ENCODE measurements around the gene PTPRN2.
A peak's percentile ranks its signal among the peaks of the same experiment; 100 is the strongest.

The PTPRN2 gene

DNA sequence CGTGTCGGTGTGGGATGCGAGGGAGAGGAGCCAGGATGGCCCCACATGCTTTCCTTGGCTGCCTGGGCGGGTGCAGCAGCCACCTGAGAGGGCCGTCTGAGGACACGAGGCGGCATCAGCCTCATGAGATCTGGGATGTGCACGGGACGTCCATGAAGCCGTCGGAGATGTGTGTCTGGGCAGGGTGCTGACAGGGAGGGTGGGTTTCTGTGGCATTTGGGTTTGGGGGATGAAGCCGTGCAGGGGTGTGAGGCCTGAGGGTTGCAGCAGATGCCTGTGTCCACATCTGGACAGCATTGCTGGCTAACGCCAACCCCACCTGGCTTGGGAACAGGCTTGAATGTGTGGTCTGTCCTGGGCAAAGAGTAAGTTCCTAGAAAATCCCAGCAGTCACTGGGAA, 1071.3 kb downstream of the PTPRN2 start:
- Histone ChIP-seq H3K4me3 (no peak overlapping the region), H3K27ac (no peak overlapping the region)
- TF ChIP-seq, protein P1, sequence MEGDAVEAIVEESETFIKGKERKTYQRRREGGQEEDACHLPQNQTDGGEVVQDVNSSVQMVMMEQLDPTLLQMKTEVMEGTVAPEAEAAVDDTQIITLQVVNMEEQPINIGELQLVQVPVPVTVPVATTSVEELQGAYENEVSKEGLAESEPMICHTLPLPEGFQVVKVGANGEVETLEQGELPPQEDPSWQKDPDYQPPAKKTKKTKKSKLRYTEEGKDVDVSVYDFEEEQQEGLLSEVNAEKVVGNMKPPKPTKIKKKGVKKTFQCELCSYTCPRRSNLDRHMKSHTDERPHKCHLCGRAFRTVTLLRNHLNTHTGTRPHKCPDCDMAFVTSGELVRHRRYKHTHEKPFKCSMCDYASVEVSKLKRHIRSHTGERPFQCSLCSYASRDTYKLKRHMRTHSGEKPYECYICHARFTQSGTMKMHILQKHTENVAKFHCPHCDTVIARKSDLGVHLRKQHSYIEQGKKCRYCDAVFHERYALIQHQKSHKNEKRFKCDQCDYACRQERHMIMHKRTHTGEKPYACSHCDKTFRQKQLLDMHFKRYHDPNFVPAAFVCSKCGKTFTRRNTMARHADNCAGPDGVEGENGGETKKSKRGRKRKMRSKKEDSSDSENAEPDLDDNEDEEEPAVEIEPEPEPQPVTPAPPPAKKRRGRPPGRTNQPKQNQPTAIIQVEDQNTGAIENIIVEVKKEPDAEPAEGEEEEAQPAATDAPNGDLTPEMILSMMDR (IDR thresholded peaks at IDR 0.05), result no peak
- peak; percentile 52 for DNase-seq (ENCODE audit: low spot score)

DNA sequence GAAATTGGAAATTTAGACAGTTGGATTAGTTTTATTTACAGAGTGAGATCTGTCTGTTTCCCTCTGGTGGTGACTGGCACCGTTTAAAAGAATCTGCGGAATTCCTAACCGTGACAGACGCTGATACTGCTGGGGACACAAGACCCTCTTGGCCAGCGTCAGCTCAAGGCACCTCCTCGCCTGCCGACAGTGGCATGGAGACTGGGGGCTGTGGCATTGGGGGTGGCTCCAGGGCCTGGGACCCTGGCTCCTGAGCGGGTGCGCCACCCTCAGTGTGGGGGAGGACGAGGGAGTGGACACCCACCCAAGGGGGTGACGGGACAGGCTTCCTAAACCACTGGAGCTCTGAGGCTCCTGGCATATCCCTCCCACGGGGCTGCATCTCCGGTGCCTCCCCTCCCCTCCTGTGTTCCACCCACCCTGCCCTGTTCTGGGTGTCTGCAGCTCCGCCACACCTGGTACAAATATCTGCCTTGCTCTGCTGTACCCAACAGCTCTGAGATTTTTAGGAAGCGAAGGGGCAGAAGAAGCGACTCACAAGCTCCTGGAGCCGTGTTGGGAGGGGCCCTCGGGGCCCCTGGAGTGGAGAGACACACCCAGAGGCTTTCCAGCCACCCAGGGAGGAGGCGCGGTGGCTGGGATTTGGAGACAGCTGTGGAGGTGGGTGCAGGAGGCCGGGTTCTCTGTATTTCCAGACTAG, 1072.1 kb downstream of the PTPRN2 start:
- H3K27ac ChIP-seq, result no peak overlapping the region
- peak; percentile 52 for DNase-seq (ENCODE audit: low spot score)
- TF ChIP-seq, protein P1 (IDR thresholded peaks at IDR 0.05), result no peak
- H3K4me3 ChIP-seq, result no peak overlapping the region

DNA sequence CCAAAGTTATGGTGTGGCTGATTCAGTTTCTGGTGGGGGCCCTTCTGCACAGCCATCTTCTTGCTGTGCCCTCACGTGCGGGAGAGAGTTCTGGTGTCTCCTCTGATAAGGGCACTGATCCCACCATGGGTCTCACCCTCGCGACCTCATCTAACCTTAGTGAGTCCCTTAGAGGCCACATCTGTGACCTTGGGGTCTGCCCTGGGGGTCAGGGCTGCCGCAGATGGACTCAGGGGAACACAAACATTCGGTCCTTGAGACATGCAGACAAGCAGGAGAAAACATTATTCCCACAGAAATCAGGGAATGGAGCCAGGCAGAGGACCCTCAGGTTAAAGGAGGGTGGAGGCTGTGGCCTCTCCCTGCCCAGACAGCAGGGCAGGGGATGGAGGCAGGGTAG, 1072.9 kb downstream of the PTPRN2 start:
- Histone ChIP-seq H3K27ac (no peak overlapping the region), H3K4me3 (no peak overlapping the region)
- TF ChIP-seq, protein P1 (IDR thresholded peaks at IDR 0.05), result no peak
- peak; percentile 68 for DNase-seq (ENCODE audit: low spot score)

DNA sequence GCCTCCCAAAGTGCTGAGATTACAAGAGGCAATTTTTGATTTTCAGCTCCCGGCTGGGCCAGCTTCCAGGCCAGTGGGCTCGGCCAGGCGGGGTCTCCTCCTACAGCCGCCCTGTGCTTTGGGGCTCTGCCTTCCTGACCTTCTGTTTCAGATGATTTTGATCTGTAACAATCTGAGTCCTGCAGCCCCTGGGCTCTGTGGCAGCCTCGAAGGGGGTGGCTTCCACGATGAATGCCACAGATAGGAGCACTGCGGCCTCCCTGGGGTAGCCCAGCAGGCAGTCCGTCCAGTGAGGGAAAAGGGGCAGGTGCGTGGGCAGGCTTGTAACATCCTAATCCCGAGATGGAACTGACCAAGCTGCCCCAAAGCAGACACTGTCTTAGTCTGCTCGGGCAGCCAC, 1073.3 kb downstream of the PTPRN2 start:
- H3K27ac ChIP-seq, result no peak overlapping the region
- no peak overlapping the region for H3K4me3 ChIP-seq
- TF ChIP-seq, protein P1 (IDR thresholded peaks at IDR 0.05), result no peak
- peak; percentile 54 for DNase-seq (ENCODE audit: low spot score)

DNA sequence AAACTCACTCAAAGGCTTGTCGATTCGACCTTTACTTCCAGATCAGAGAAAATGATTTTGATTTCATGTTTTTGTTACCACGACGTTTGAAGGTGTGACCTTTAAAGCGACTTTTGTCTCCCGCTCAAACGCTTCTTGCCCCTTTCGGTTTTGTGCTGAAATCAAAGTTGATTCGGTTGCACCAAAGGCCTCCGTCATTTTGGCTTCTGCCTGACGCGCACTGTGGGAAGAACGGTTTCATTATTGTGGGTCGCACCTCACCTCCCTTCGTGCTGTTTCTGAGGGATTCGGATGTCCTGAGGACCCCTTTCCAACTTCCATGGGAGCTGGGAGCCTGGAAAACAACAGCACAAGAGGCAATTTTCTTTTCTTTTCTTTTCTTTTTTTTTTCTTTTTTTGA, 1073.9 kb downstream of the PTPRN2 start:
- Histone ChIP-seq H3K27ac (no peak overlapping the region), H3K4me3 (no peak overlapping the region)
- TF ChIP-seq, protein P1 (IDR thresholded peaks at IDR 0.05), result no peak
- DNase-seq (ENCODE audit: low spot score), result no peak

DNA sequence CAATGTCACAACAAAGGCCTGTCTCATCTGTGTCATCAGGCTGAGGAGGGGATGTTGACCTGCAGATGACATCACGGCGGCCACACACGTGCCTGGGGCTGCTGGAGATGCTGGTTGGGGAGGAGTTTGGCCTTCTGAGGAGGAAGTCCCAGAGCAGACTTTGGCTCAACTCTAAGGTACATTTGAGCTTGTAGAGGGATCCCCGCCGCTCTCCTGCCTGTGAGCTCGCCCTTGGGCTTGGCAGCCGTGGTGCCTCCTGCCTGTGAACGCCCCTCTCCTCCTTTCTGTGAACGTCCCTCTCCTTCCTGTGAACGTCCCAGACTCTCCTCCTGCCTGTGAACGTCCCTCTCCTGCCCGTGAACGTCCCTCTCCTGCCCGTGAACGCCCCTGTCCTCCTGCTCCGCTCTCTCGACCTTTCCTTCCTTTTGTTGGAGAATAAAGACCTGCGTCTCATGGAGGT, 1074.4 kb downstream of the PTPRN2 start:
- Histone ChIP-seq H3K27ac (no peak overlapping the region), H3K4me3 (no peak overlapping the region)
- DNase-seq (ENCODE audit: low spot score), result no peak
- TF ChIP-seq, protein P1 (IDR thresholded peaks at IDR 0.05), result no peak

DNA sequence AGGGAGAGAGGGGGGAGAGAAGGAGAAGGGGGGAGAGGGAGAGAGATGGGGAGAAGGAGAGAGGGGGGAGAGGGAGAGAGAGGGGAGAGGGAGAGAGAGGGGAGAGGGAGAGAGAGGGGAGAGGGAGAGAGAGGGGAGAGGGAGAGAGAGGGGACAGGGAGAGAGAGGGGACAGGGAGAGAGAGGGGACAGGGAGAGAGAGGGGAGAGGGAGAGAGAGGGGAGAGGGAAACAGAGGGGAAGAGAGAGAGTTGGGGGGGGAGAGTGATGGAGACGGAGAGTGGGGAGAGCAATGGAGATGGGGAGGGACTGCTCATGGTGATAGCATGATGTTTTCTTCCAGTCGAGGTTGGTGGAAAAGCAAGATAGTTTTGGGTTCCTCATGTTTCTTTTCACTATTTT, 1078.4 kb downstream of the PTPRN2 start:
- Histone ChIP-seq H3K4me3 (no peak overlapping the region), H3K27ac (no peak overlapping the region)
- no peak for DNase-seq (ENCODE audit: low spot score)
- TF ChIP-seq, protein P1 (IDR thresholded peaks at IDR 0.05), result no peak
